ENCODE data around the gene LITAF.
"Not testable (repeated sequence)": the region's sequence is repeated elsewhere in the genome, so short reads cannot be mapped to it uniquely, and the experiment has no call there.

LITAF gene

GRCh38 chr16:11601911-11602310 lies 15.2 kb upstream of the LITAF start:
- no peak for DNase-seq

GRCh38 chr16:11601425-11601824 lies 14.7 kb upstream of the LITAF start:
- no peak for DNase-seq

- DNase-seq, result no peak
Measured at GRCh38 chr16:11599579-11599978, 12.9 kb upstream of the LITAF start.

- peak; percentile 53 for DNase-seq
Measured at GRCh38 chr16:11597235-11598095, 10.7 kb upstream of the LITAF start.

GRCh38 chr16:11596572-11597226 lies 10.0 kb upstream of the LITAF start:
- DNase-seq, result no peak

GRCh38 chr16:11593581-11593980 lies 6.9 kb upstream of the LITAF start:
- no peak for DNase-seq

- DNase-seq, result not testable (repeated sequence)
Measured at GRCh38 chr16:11593076-11593475, 6.4 kb upstream of the LITAF start.

- not testable (repeated sequence) for DNase-seq
Measured at GRCh38 chr16:11591630-11592029, 4.9 kb upstream of the LITAF start.

GRCh38 chr16:11589198-11589550 lies 2.5 kb upstream of the LITAF start:
- no peak for DNase-seq

- no peak for DNase-seq
Measured at GRCh38 chr16:11588321-11589197, 1.8 kb upstream of the LITAF start.

- DNase-seq, result no peak
Measured at GRCh38 chr16:11587643-11588247, 1.0 kb upstream of the LITAF start.

- no peak for DNase-seq
Measured at GRCh38 chr16:11586378-11586855, 302 bp downstream of the LITAF start.

GRCh38 chr16:11585460-11586377 lies 1.0 kb downstream of the LITAF start:
- DNase-seq, result peak; percentile 74

- no peak for DNase-seq
Measured at GRCh38 chr16:11583889-11584565, 2.7 kb downstream of the LITAF start.

GRCh38 chr16:11583166-11583565 lies 3.6 kb downstream of the LITAF start:
- no peak for DNase-seq

GRCh38 chr16:11582157-11582814 lies 4.4 kb downstream of the LITAF start:
- no peak for DNase-seq

GRCh38 chr16:11581678-11582077 lies 5.0 kb downstream of the LITAF start:
- DNase-seq, result no peak

GRCh38 chr16:11580451-11581086 lies 6.2 kb downstream of the LITAF start:
- DNase-seq, result no peak

- DNase-seq, result not testable (repeated sequence)
Measured at GRCh38 chr16:11577290-11577660, 9.4 kb downstream of the LITAF start.

All from right kidney (tissue), 1 donor.